Endothelial cell of umbilical vein (primary cell): ENCODE data around the gene CLTCL1. TPM values are rescaled to one million over a fixed set of nuclear protein-coding genes. Genes with fewer than 3 reads are reported as not detected.
"Not testable (repeated sequence)": the region's sequence is repeated elsewhere in the genome, so short reads cannot be mapped to it uniquely, and the experiment has no call there.

ENCODE experiments used
- BruUV-seq: library from RNA; stranded (reverse); fragments of 400-500 nt; replicated peaks from 2 replicates; lab custom pipeline; 2021; lab: Mats Ljungman, UMichigan
- CTCF ChIA-PET: fragments of 300-600, 350-600 bp; sonication (Branson Sonifier 250); formaldehyde crosslinking; loops from one replicate; lab custom pipeline; 2021; ENCODE audit warnings: antibody characterized with exemption, inconsistent platforms; lab: Charles Lee
- POLR2A ChIA-PET: fragments of 300-600, 350-600 bp; sonication (Branson Sonifier 250); formaldehyde crosslinking; loops from one replicate; lab custom pipeline; 2021; ENCODE audit warnings: antibody characterized with exemption, inconsistent platforms; lab: Charles Lee
- DNase-seq: peaks from one replicate; pipeline ENCODE4 v3.0.0-alpha.2; 2011; ENCODE audit warnings: low read depth, low spot score
- FAIRE-seq: peaks from 2 replicates; lab custom pipeline; 2011; peaks lifted over from hg19 to GRCh38; lab: Jason Lieb, UNC
- H2AFZ ChIP-seq: 2 replicates; pipeline ENCODE4 v1.6.0; 2012; ENCODE audit warnings: low read depth, low read length, control low read depth, inconsistent platforms
- H3K27ac ChIP-seq: 2 replicates; pipeline ENCODE4 v1.5.1; 2011; ENCODE audit warnings: low read depth, mild to moderate bottlenecking, control low read depth, low read length, moderate library complexity; ENCODE audit not compliant: insufficient read depth
- H3K27me3 ChIP-seq, 2 experiments: 2 replicates each; pipeline versions ENCODE4 v1.6.0 to v1.6.1; 2011; ENCODE audit warnings: low read length in 2 of 2, mixed read lengths in 1 of 2; ENCODE audit not compliant: control insufficient read depth in 2 of 2, insufficient read depth in 2 of 2
- H3K36me3 ChIP-seq, 2 experiments: 2 replicates in 1 of 2; 3 replicates in 1 of 2; pipeline ENCODE4 v1.5.1; 2011; ENCODE audit warnings: low read length in 2 of 2, mild to moderate bottlenecking in 1 of 2, moderate library complexity in 1 of 2; ENCODE audit not compliant: control insufficient read depth in 2 of 2, insufficient read depth in 2 of 2; ENCODE audit errors: extremely low read depth in 1 of 2
- H3K4me1 ChIP-seq: 3 replicates; pipeline ENCODE4 v1.5.1; 2011; ENCODE audit warnings: mild to moderate bottlenecking, low read length; ENCODE audit not compliant: control insufficient read depth, insufficient read depth; ENCODE audit errors: extremely low read depth
- H3K4me2 ChIP-seq: 2 replicates; pipeline ENCODE4 v1.6.1; 2011; ENCODE audit warnings: low read length, control low read depth, mixed read lengths; ENCODE audit not compliant: insufficient read depth
- H3K4me3 ChIP-seq, 3 experiments: fragments of 200-600 bp in 1 of 3; sonication (generic), shearing (Covaris generic) in 1 of 3; replicated peaks in 1 of 3; 2 replicates each; pipeline ENCODE4 v1.5.1; 2011 to 2016; ENCODE audit warnings: control low read depth in 3 of 3, low read length in 3 of 3, mild to moderate bottlenecking in 2 of 3, inconsistent platforms in 1 of 3, low read depth in 1 of 3, moderate library complexity in 1 of 3; ENCODE audit not compliant: insufficient read depth in 1 of 3
- H3K79me2 ChIP-seq: 2 replicates; pipeline ENCODE4 v1.6.0; 2012; ENCODE audit warnings: low read length, inconsistent platforms; ENCODE audit not compliant: control insufficient read depth, insufficient read depth
- H3K9ac ChIP-seq: replicated peaks from 2 replicates; pipeline ENCODE3; 2011; ENCODE audit warnings: low read length, control low read depth; ENCODE audit not compliant: insufficient read depth; ENCODE audit errors: extremely low read depth
- H3K9me1 ChIP-seq: replicated peaks from 3 replicates; pipeline ENCODE4 v1.6.0; 2011; ENCODE audit warnings: mild to moderate bottlenecking, low read length; ENCODE audit not compliant: control insufficient read depth, insufficient read depth; ENCODE audit errors: extremely low read depth
- H3K9me3 ChIP-seq: replicated peaks from 2 replicates; pipeline ENCODE4 v1.5.1; 2012; ENCODE audit warnings: low read length, inconsistent platforms; ENCODE audit not compliant: control insufficient read depth, insufficient read depth
- H4K20me1 ChIP-seq: replicated peaks from 2 replicates; pipeline ENCODE3; 2011; ENCODE audit warnings: mild to moderate bottlenecking, low read length; ENCODE audit not compliant: control insufficient read depth, insufficient read depth; ENCODE audit errors: extremely low read depth
- CTCF ChIP-seq, 2 donors: IDR thresholded peaks; 1 replicate in 1 of 2; 2 replicates in 1 of 2; pipeline ENCODE4 v1.5.1; 2011; ENCODE audit warnings: low read length in 2 of 2, mild to moderate bottlenecking in 2 of 2, moderate library complexity in 2 of 2, control low read depth in 1 of 2, inconsistent platforms in 1 of 2, low read depth in 1 of 2; ENCODE audit not compliant: insufficient read depth in 1 of 2; ENCODE audit errors: extremely low read depth in 1 of 2
- EZH2 ChIP-seq: IDR thresholded peaks from 2 replicates; pipeline ENCODE4 v1.6.1; 2012; ENCODE audit warnings: borderline replicate concordance, low read depth, mild to moderate bottlenecking, moderate library complexity, low read length, inconsistent platforms; ENCODE audit not compliant: severe bottlenecking
- FOS ChIP-seq: IDR thresholded peaks from 2 replicates; pipeline ENCODE4 v1.6.1; 2011; ENCODE audit warnings: mild to moderate bottlenecking, low read length, moderate library complexity, borderline replicate concordance; ENCODE audit not compliant: insufficient read depth
- GATA2 ChIP-seq: IDR thresholded peaks from 2 replicates; pipeline ENCODE4 v1.7.0; 2011; ENCODE audit warnings: low read depth, mild to moderate bottlenecking, moderate library complexity, mixed read lengths, low read length; ENCODE audit not compliant: insufficient read length, insufficient read depth
- JUN ChIP-seq: IDR thresholded peaks from 2 replicates; pipeline ENCODE4 v1.6.1; 2011; ENCODE audit warnings: borderline replicate concordance, low read depth; ENCODE audit not compliant: insufficient read length, insufficient read depth
- MAX ChIP-seq: IDR thresholded peaks from 2 replicates; pipeline ENCODE4 v1.6.1; 2011; ENCODE audit not compliant: insufficient read depth, insufficient read length
- MYC ChIP-seq: IDR thresholded peaks from one replicate; pipeline ENCODE4 v1.6.1; 2011; ENCODE audit warnings: mild to moderate bottlenecking, low read depth, low read length
- POLR2A ChIP-seq: IDR thresholded peaks from 2 replicates; pipeline ENCODE4 v1.6.1; 2012; ENCODE audit warnings: low read depth, mild to moderate bottlenecking, control low read depth, low read length
- POLR2AphosphoS5 ChIP-seq: IDR thresholded peaks from 2 replicates; pipeline ENCODE4 v1.6.1; 2012; ENCODE audit warnings: low read depth, mild to moderate bottlenecking, control low read depth, low read length, moderate library complexity; ENCODE audit not compliant: insufficient read depth
- dilution Hi-C: fragments of 300-500 bp; cut with MboI; formaldehyde crosslinking; loops from one replicate; pipeline ENCODE4 v1.15.0; 2019; ENCODE audit warnings: low sequenced_read_pairs; ENCODE audit not compliant: extremely low pct_ligation_motif_present
- intact Hi-C: fragments of 100-400 bp; cut with micrococcal nuclease; formaldehyde crosslinking; loops from one replicate; pipeline ENCODE4 v1.10.0; 2022
- polyA plus RNA-seq, 4 experiments: library from polyadenylated mRNA; depleted of rRNA in 3 of 4; stranded (reverse) in 3 of 4; unstranded in 1 of 4; fragments of >200 nt; gene quantifications; 2 replicates each; pipeline versions ENCODE4 v1.2.1 to v1.2.3, GENCODE V29; 2011 to 2012; ENCODE audit warnings: missing spikeins in 1 of 4
- total RNA-seq: library from RNA; stranded (reverse); gene quantifications from 2 replicates; pipeline ENCODE4 v1.2.3, GENCODE V29; 2021

The CLTCL1 gene
- total and polyA plus RNA-seq, 2 donors (not counting 3 experiments of a cell fraction or from before 2014, with no cell fraction given): 5.0 to 6.2 TPM

GRCh38 chr22:19321757-19322156 is 30.2 kb upstream of the CLTCL1 start:
- TF ChIP-seq JUN: no peak
- no peak for TF ChIP-seq MYC
- no peak for TF ChIP-seq FOS
- TF ChIP-seq CTCF (IDR thresholded peaks at IDR 0.05; ENCODE audit: extremely low read depth in 1 of 2, insufficient read depth in 1 of 2, low read depth in 1 of 2, low read length in 2 of 2): no peak
- TF ChIP-seq MAX: no peak
- no peak for TF ChIP-seq POLR2AphosphoS5
- TF ChIP-seq EZH2: no peak
- no peak for TF ChIP-seq POLR2A
- TF ChIP-seq GATA2: no peak
- BruUV-seq: no TSS peak
- POLR2A ChIA-PET: no interaction called here
- Histone ChIP-seq H2AFZ (no peak overlapping the region), H3K9me3 (peaks cover under 1% of the 10 kb centered on the region), H4K20me1 (no peaks in the 10 kb centered on the region), H3K9ac (no peak overlapping the region), H3K79me2 (no peaks in the 10 kb centered on the region), H3K4me3 (no peak overlapping the region), H3K27ac (no peak overlapping the region), H3K4me2 (no peak overlapping the region), H3K4me1 (no peaks in the 10 kb centered on the region), H3K36me3 (no peaks in the 10 kb centered on the region), H3K9me1 (no peaks in the 10 kb centered on the region), H3K27me3 (no peaks in the 10 kb centered on the region)
- dilution Hi-C loops: no loop called here
- FAIRE-seq (no peak), DNase-seq (no peak)
- CTCF ChIA-PET: no interaction called here
- intact Hi-C loops: no loop called here

GRCh38 chr22:19320136-19320535 is 28.6 kb upstream of the CLTCL1 start:
- POLR2A ChIA-PET, H3K79me2 ChIP-seq, H3K9ac ChIP-seq, H3K36me3 ChIP-seq, H3K27me3 ChIP-seq, CTCF ChIA-PET, intact Hi-C loops, BruUV-seq, FAIRE-seq, H3K27ac ChIP-seq, H4K20me1 ChIP-seq, H3K9me3 ChIP-seq, H3K4me1 ChIP-seq, H2AFZ ChIP-seq, DNase-seq, H3K9me1 ChIP-seq, dilution Hi-C loops, H3K4me3 ChIP-seq, H3K4me2 ChIP-seq: not testable (repeated sequence)
